ENCODE measurements around the gene EIF2B4. TPM values are rescaled to one million over a fixed set of nuclear protein-coding genes. Genes with fewer than 3 reads are reported as not detected.

EIF2B4 gene
- total RNA-seq, 1 donor from 2014 or later = 43.3 TPM

- Histone ChIP-seq H4K20me1 (ENCODE audit: insufficient read depth, low read length) (peaks cover 29% of the 10 kb centered on the region), H3K4me1 (ENCODE audit: insufficient read depth, low read length) (no peaks in the 10 kb centered on the region), H3K9me3 (ENCODE audit: insufficient read depth, low read depth, low read length) (no peaks in the 10 kb centered on the region), H3K36me3 (ENCODE audit: insufficient read depth, low read length) (no peaks in the 10 kb centered on the region), H3K9ac (ENCODE audit: low read length) (no peak overlapping the region), H3K79me2 (ENCODE audit: insufficient read depth, low read length) (no peaks in the 10 kb centered on the region), H2AFZ (ENCODE audit: low read depth, low read length) (no peak overlapping the region), H3K4me2 (ENCODE audit: low read length) (no peak overlapping the region), H3K4me3 (ENCODE audit: insufficient read depth, low read depth, low read length) (no peak overlapping the region), H3K27ac (ENCODE audit: low read depth, low read length) (no peak overlapping the region), H3K27me3 (ENCODE audit: insufficient read depth, low read length) (no peaks in the 10 kb centered on the region)
- no peak for DNase-seq (ENCODE audit: low read depth)
- Mint-ChIP-seq H3K4me1 (ENCODE audit: low read depth, unreplicated experiment) (no peaks in the 10 kb centered on the region), H3K27ac (ENCODE audit: unreplicated experiment) (no peak overlapping the region), H3K4me3 (ENCODE audit: unreplicated experiment) (no peak overlapping the region), H3K27me3 (ENCODE audit: low read depth, unreplicated experiment) (no peaks in the 10 kb centered on the region), H3K9me3 (ENCODE audit: unreplicated experiment) (no peaks in the 10 kb centered on the region), H3K36me3 (ENCODE audit: low read depth, unreplicated experiment) (peaks cover 17% of the 10 kb centered on the region)
- TF ChIP-seq, protein P1, sequence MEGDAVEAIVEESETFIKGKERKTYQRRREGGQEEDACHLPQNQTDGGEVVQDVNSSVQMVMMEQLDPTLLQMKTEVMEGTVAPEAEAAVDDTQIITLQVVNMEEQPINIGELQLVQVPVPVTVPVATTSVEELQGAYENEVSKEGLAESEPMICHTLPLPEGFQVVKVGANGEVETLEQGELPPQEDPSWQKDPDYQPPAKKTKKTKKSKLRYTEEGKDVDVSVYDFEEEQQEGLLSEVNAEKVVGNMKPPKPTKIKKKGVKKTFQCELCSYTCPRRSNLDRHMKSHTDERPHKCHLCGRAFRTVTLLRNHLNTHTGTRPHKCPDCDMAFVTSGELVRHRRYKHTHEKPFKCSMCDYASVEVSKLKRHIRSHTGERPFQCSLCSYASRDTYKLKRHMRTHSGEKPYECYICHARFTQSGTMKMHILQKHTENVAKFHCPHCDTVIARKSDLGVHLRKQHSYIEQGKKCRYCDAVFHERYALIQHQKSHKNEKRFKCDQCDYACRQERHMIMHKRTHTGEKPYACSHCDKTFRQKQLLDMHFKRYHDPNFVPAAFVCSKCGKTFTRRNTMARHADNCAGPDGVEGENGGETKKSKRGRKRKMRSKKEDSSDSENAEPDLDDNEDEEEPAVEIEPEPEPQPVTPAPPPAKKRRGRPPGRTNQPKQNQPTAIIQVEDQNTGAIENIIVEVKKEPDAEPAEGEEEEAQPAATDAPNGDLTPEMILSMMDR (IDR thresholded peaks at IDR 0.05; ENCODE audit: insufficient read depth, low read depth, low read length) = no peak
- TF ChIP-seq EZH2 (IDR thresholded peaks at IDR 0.05; ENCODE audit: insufficient read depth, low read length) = no peak
- FAIRE-seq = no peak
These were observed 55.0 kb downstream of the EIF2B4 start for GRCh38 chr2:27315122-27315521.

DNA sequence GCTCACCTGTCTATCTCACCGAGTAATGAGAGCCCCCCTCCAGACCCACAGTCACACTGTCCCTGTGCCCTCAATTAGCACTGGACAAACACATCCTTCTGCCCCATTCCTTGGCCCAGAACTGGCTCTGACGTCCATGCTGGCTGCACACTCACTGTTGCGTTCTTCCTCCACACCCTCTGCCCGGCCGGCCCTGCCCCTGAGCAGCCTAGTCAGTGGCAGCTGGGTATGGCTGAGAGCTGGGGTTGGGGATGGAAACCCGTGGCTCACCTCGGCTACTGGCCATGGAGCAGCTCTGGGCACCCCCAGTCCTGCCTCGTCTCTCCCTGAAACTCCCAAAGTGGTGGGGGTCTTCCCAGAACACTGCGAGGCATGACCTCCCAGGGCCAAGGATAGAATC, 55.4 kb downstream of the EIF2B4 start:
- no peaks in the 10 kb centered on the region for H3K36me3 ChIP-seq (ENCODE audit: insufficient read depth, low read length)
- no peaks in the 10 kb centered on the region for H3K27me3 ChIP-seq (ENCODE audit: insufficient read depth, low read length)
- no peak overlapping the region for H3K27ac Mint-ChIP-seq (ENCODE audit: unreplicated experiment)
- H3K27ac ChIP-seq (ENCODE audit: low read depth, low read length) = no peak overlapping the region
- H2AFZ ChIP-seq (ENCODE audit: low read depth, low read length) = no peak overlapping the region
- no peak overlapping the region for H3K9ac ChIP-seq (ENCODE audit: low read length)
- H3K4me3 ChIP-seq (ENCODE audit: insufficient read depth, low read depth, low read length) = no peak overlapping the region
- H3K4me2 ChIP-seq (ENCODE audit: low read length) = no peak overlapping the region
- no peak overlapping the region for H3K4me3 Mint-ChIP-seq (ENCODE audit: unreplicated experiment)
- H4K20me1 ChIP-seq (ENCODE audit: insufficient read depth, low read length) = peaks cover 31% of the 10 kb centered on the region
- no peaks in the 10 kb centered on the region for H3K9me3 ChIP-seq (ENCODE audit: insufficient read depth, low read depth, low read length)
- no peaks in the 10 kb centered on the region for H3K79me2 ChIP-seq (ENCODE audit: insufficient read depth, low read length)
- no peaks in the 10 kb centered on the region for H3K4me1 Mint-ChIP-seq (ENCODE audit: low read depth, unreplicated experiment)
- FAIRE-seq = no peak
- H3K36me3 Mint-ChIP-seq (ENCODE audit: low read depth, unreplicated experiment) = peaks cover 18% of the 10 kb centered on the region
- TF ChIP-seq, protein P1 (IDR thresholded peaks at IDR 0.05; ENCODE audit: insufficient read depth, low read depth, low read length) = no peak
- no peak for TF ChIP-seq EZH2 (IDR thresholded peaks at IDR 0.05; ENCODE audit: insufficient read depth, low read length)
- DNase-seq (ENCODE audit: low read depth) = no peak
- no peaks in the 10 kb centered on the region for H3K4me1 ChIP-seq (ENCODE audit: insufficient read depth, low read length)
- H3K27me3 Mint-ChIP-seq (ENCODE audit: low read depth, unreplicated experiment) = peaks cover under 1% of the 10 kb centered on the region
- peaks cover 1% of the 10 kb centered on the region for H3K9me3 Mint-ChIP-seq (ENCODE audit: unreplicated experiment)

Other genes with a start within 250 kb of the EIF2B4 start
- not detected in 2 replicates for gene ABHD1, start 246.5 kb downstream of the EIF2B4 start, total RNA-seq
- 48.9 and 49.2 TPM in 2 replicates for gene PREB, start 235.7 kb downstream of the EIF2B4 start, total RNA-seq
- not detected in 2 replicates for gene PRR30, start 230.9 kb downstream of the EIF2B4 start, total RNA-seq
- gene TCF23, start 221.3 kb downstream of the EIF2B4 start, total RNA-seq = not detected in 2 replicates
- gene ATRAID, start 158.3 kb downstream of the EIF2B4 start, total RNA-seq = 62.9 and 66.9 TPM in 2 replicates
- 43.9 and 54.0 TPM in 2 replicates for gene SLC5A6, start 158.1 kb downstream of the EIF2B4 start, total RNA-seq
- 50.7 and 51.2 TPM in 2 replicates for gene CAD, start 153.0 kb downstream of the EIF2B4 start, total RNA-seq
- 0.16 and 0.34 TPM in 2 replicates for gene SLC30A3, start 107.3 kb downstream of the EIF2B4 start, total RNA-seq
- not detected in 2 replicates for gene DNAJC5G, start 94.9 kb downstream of the EIF2B4 start, total RNA-seq
- gene TRIM54, start 87.9 kb downstream of the EIF2B4 start, total RNA-seq = not detected in 2 replicates
- 1.1 and 1.5 TPM in 2 replicates for gene UCN, start 61.9 kb downstream of the EIF2B4 start, total RNA-seq
- 54.0 and 55.7 TPM in 2 replicates for gene MPV17, start 47.2 kb downstream of the EIF2B4 start, total RNA-seq
- gene GTF3C2, start 13.6 kb downstream of the EIF2B4 start, total RNA-seq = 52.9 and 61.3 TPM in 2 replicates
- gene SNX17, start 278 bp upstream of the EIF2B4 start, total RNA-seq = 69.9 and 86.6 TPM in 2 replicates
- gene ZNF513, start 10.4 kb upstream of the EIF2B4 start, total RNA-seq = 13.5 and 13.7 TPM in 2 replicates
- 77.3 and 79.0 TPM in 2 replicates for gene PPM1G, start 39.3 kb upstream of the EIF2B4 start, total RNA-seq
- 119 and 127 TPM in 2 replicates for gene NRBP1, start 58.3 kb upstream of the EIF2B4 start, total RNA-seq
- gene KRTCAP3, start 72.0 kb upstream of the EIF2B4 start, total RNA-seq = 1.4 and 1.9 TPM in 2 replicates
- 15.4 and 17.6 TPM in 2 replicates for gene IFT172, start 119.4 kb upstream of the EIF2B4 start, total RNA-seq
- gene FNDC4, start 124.9 kb upstream of the EIF2B4 start, total RNA-seq = 6.9 and 7.3 TPM in 2 replicates
- gene GCKR, start 126.5 kb upstream of the EIF2B4 start, total RNA-seq = not detected in 2 replicates
- 27.5 and 32.5 TPM in 2 replicates for gene ZNF512, start 212.7 kb upstream of the EIF2B4 start, total RNA-seq